Parathyroid adenoma (tissue), 2 donors: Measurements from ENCODE around the gene NUAK1.

Experiments used
- H2AFZ ChIP-seq: fragments of 300-600 bp; sonication (generic); one replicate; pipeline ENCODE4 v1.7.0; 2017; ENCODE audit warnings: antibody characterized with exemption, mild to moderate bottlenecking
- H3K27ac ChIP-seq: fragments of 300-600 bp; sonication (generic); one replicate; pipeline ENCODE4 v1.7.0; 2017
- H3K27me3 ChIP-seq: fragments of 300-600 bp; sonication (generic); one replicate; pipeline ENCODE4 v1.7.0; 2017; ENCODE audit warnings: low read length; ENCODE audit not compliant: control insufficient read depth, insufficient read depth
- H3K36me3 ChIP-seq: fragments of 300-600 bp; sonication (generic); one replicate; pipeline ENCODE4 v1.7.0; 2017; ENCODE audit warnings: low read length; ENCODE audit not compliant: control insufficient read depth, insufficient read depth
- H3K4me1 ChIP-seq: fragments of 300-600 bp; sonication (generic); one replicate; pipeline ENCODE4 v1.7.0; 2017; ENCODE audit warnings: control low read depth
- H3K4me2 ChIP-seq: fragments of 300-600 bp; sonication (generic); one replicate; pipeline ENCODE4 v1.7.0; 2017; ENCODE audit warnings: low read length
- H3K4me3 ChIP-seq: fragments of 300-600 bp; sonication (generic); one replicate; pipeline ENCODE4 v1.7.0; 2017; ENCODE audit warnings: low read depth, low read length
- H3K79me2 ChIP-seq: fragments of 300-600 bp; sonication (generic); one replicate; pipeline ENCODE4 v1.7.0; 2017; ENCODE audit warnings: control low read depth
- H3K9ac ChIP-seq: fragments of 300-600 bp; sonication (generic); one replicate; pipeline ENCODE4 v1.7.0; 2017; ENCODE audit warnings: mild to moderate bottlenecking
- H3K9me3 ChIP-seq: fragments of 300-600 bp; sonication (generic); one replicate; pipeline ENCODE4 v1.7.0; 2017; ENCODE audit warnings: low read length; ENCODE audit not compliant: control insufficient read depth
- TF ChIP-seq, protein P1 (sequence below): fragments of 300-600 bp; sonication (generic); IDR thresholded peaks from one replicate; pipeline ENCODE4 v1.7.0; 2017; ENCODE audit warnings: antibody characterized with exemption, mild to moderate bottlenecking
- donor health status: primary hyperparathyroidism.

NUAK1 gene

GRCh38 chr12:106027911-106028310 lies 110.8 kb downstream of the NUAK1 start:
- no peak overlapping the region for H3K9ac ChIP-seq
- no peak overlapping the region for H3K4me3 ChIP-seq
- H3K4me2 ChIP-seq = no peak overlapping the region
- H3K27ac ChIP-seq = no peak overlapping the region
- no peaks in the 10 kb centered on the region for H3K27me3 ChIP-seq
- H3K4me1 ChIP-seq = no peaks in the 10 kb centered on the region
- H3K79me2 ChIP-seq = no peaks in the 10 kb centered on the region
- no peak overlapping the region for H2AFZ ChIP-seq
- no peaks in the 10 kb centered on the region for H3K36me3 ChIP-seq
- TF ChIP-seq, protein P1, sequence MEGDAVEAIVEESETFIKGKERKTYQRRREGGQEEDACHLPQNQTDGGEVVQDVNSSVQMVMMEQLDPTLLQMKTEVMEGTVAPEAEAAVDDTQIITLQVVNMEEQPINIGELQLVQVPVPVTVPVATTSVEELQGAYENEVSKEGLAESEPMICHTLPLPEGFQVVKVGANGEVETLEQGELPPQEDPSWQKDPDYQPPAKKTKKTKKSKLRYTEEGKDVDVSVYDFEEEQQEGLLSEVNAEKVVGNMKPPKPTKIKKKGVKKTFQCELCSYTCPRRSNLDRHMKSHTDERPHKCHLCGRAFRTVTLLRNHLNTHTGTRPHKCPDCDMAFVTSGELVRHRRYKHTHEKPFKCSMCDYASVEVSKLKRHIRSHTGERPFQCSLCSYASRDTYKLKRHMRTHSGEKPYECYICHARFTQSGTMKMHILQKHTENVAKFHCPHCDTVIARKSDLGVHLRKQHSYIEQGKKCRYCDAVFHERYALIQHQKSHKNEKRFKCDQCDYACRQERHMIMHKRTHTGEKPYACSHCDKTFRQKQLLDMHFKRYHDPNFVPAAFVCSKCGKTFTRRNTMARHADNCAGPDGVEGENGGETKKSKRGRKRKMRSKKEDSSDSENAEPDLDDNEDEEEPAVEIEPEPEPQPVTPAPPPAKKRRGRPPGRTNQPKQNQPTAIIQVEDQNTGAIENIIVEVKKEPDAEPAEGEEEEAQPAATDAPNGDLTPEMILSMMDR = no peak
- H3K9me3 ChIP-seq = no peaks in the 10 kb centered on the region

DNA sequence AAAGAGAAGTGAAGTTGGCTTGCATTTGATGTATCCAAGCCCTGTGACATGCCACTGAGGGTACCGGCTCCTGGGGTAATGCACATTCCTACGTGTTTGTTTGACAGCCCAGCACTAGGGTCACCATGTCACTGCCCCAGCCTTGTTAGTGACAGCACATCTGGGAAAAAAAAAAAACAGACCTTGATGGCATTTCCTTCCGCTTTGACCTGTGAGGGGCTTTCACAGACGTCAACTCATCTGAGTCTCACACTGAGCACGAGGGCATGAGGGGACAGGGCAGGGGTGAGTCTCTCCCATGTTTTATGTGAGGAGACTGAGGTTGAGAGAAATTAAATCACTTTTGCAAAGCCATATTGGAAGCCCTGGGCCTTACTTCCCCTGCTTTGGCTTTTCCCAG lies 111.5 kb downstream of the NUAK1 start:
- Histone ChIP-seq H3K27me3 (no peaks in the 10 kb centered on the region), H3K9ac (no peak overlapping the region), H3K4me2 (no peak overlapping the region), H3K36me3 (no peaks in the 10 kb centered on the region), H3K9me3 (no peaks in the 10 kb centered on the region), H3K4me3 (no peak overlapping the region), H2AFZ (no peak overlapping the region), H3K4me1 (no peaks in the 10 kb centered on the region), H3K27ac (no peak overlapping the region), H3K79me2 (no peaks in the 10 kb centered on the region)
- TF ChIP-seq, protein P1 = no peak

DNA sequence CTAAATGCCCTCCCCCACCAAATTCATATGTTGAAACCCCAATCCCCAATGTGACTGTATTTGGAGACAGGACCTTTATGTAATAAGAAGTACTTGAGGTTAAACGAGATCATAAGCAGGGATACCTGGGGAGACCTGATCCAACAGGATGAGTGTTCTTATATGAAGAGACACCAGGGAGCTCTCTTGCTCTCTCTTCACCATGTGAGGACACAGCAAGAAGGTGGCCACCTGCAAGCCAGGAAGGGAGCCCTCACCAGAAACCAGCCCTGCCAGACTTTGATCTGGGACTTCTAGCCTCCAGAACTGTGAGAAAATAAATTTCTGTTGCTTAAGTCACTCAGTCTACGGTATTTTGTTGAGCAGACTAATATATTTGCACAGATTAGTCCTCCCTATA lies 113.6 kb downstream of the NUAK1 start:
- no peaks in the 10 kb centered on the region for H3K27me3 ChIP-seq
- H3K4me3 ChIP-seq = no peak overlapping the region
- H3K9me3 ChIP-seq = no peaks in the 10 kb centered on the region
- H3K4me1 ChIP-seq = no peaks in the 10 kb centered on the region
- H3K4me2 ChIP-seq = no peak overlapping the region
- H3K79me2 ChIP-seq = no peaks in the 10 kb centered on the region
- H3K27ac ChIP-seq = no peak overlapping the region
- no peak overlapping the region for H2AFZ ChIP-seq
- TF ChIP-seq, protein P1 = no peak
- H3K9ac ChIP-seq = no peak overlapping the region
- H3K36me3 ChIP-seq = no peaks in the 10 kb centered on the region

- Histone ChIP-seq H3K9me3 (no peaks in the 10 kb centered on the region), H3K27ac (no peak overlapping the region), H3K4me3 (no peak overlapping the region), H3K9ac (no peak overlapping the region), H3K79me2 (no peaks in the 10 kb centered on the region), H3K27me3 (no peaks in the 10 kb centered on the region), H3K4me2 (no peak overlapping the region), H3K36me3 (no peaks in the 10 kb centered on the region), H3K4me1 (no peaks in the 10 kb centered on the region), H2AFZ (no peak overlapping the region)
- TF ChIP-seq, protein P1 = no peak
These were observed 115.7 kb downstream of the NUAK1 start for GRCh38 chr12:106023039-106023438.

DNA sequence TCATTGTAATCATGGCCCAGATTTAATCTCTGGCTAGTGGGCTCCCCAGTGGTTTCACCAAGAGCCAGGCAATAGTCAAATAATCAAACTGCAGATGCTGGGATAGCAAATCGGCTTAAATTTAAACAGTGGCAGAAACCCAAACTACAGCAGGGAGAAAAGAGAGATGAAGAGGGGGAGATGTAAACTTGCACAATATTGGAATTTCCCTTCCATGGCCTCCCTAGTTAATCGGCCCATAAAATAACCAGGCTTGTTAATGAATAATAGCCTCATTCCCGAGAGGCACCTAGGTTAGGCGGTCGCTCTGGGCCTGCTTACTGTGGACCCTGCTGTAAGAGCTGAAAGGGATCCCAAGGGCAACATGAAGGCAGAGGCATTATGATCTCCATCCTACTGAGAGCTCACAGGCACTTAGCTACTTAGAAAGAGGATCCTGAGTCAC lies 116.2 kb downstream of the NUAK1 start:
- Histone ChIP-seq H3K4me2 (no peak overlapping the region), H3K36me3 (no peaks in the 10 kb centered on the region), H3K4me1 (no peaks in the 10 kb centered on the region), H3K27ac (no peak overlapping the region), H3K9me3 (no peaks in the 10 kb centered on the region), H3K9ac (no peak overlapping the region), H2AFZ (no peak overlapping the region), H3K27me3 (no peaks in the 10 kb centered on the region), H3K79me2 (no peaks in the 10 kb centered on the region), H3K4me3 (no peak overlapping the region)
- TF ChIP-seq, protein P1 = no peak
